Measurements from ENCODE around the gene FAM117A. TPM values are rescaled to one million over a fixed set of nuclear protein-coding genes. Genes with fewer than 3 reads are reported as not detected.

The FAM117A gene
- polyA plus RNA-seq, 1 of the 3 experiments (the other 2 are of a cell fraction): 7.8 TPM

GRCh38 chr17:49677933-49678847, 85.7 kb downstream of the FAM117A start, which contains the start of gene SPOP (continued):
- TF ChIP-seq REST (IDR thresholded peaks at IDR 0.05; ENCODE audit: low read depth, low read length) (0 out of 2 replicates have a peak, but pooled peaks have one; percentile 29), USF1 (IDR thresholded peaks at IDR 0.05; ENCODE audit: borderline replicate concordance, low read depth) (no peak), JUND (IDR thresholded peaks at IDR 0.05) (no peak), MEF2A (IDR thresholded peaks at IDR 0.05; ENCODE audit: borderline replicate concordance, low read depth) (no peak), TEAD4 (IDR thresholded peaks at IDR 0.05; ENCODE audit: borderline replicate concordance, insufficient read depth) (no peak), IRF3 (IDR thresholded peaks at IDR 0.05; ENCODE audit: low read depth, low read length) (no peak), YY1 (IDR thresholded peaks at IDR 0.05; ENCODE audit: low read depth) (no peak), SIN3A (IDR thresholded peaks at IDR 0.05; ENCODE audit: borderline replicate concordance, low read depth, low read length) (peak; percentile 69), FOXJ3 (CRISPR knock-in tag; IDR thresholded peaks at IDR 0.05) (peak; percentile 95)

GRCh38 chr17:49677134-49677932, 86.6 kb downstream of the FAM117A start:
- H3K36me3 ChIP-seq (replicated peaks in 1 of 2; ENCODE audit: control insufficient read depth in 1 of 2, insufficient read depth in 2 of 2, low read length in 1 of 2): peaks cover 12 to 27% of the 10 kb centered on the region in 2 experiments
- under 1% methylated on average over 33 of the region's 34 CpGs for WGBS (ENCODE audit: low lambda C conversion rate)
- TF ChIP-seq TAF1 (IDR thresholded peaks at IDR 0.05; ENCODE audit: borderline replicate concordance, low read depth, low read length): no peak
- TF ChIP-seq CTCF (IDR thresholded peaks at IDR 0.05): 0 out of 2 replicates have a peak, but pooled peaks have one; percentile 15
- no peak for TF ChIP-seq ZBTB33 (IDR thresholded peaks at IDR 0.05; ENCODE audit: borderline replicate concordance, low read depth)
- peak; percentile 86 for TF ChIP-seq MXI1 (IDR thresholded peaks at IDR 0.05; ENCODE audit: low read depth, low read length)
- TF ChIP-seq POLR2AphosphoS5 (IDR thresholded peaks at IDR 0.05; ENCODE audit: low read depth, low read length): peak; percentile 55; the same call in 1 of the 2 replicates
- TF ChIP-seq MAX (IDR thresholded peaks at IDR 0.05; ENCODE audit: low read depth): peak; percentile 64
- peak; percentile 100 for TF ChIP-seq NRF1 (IDR thresholded peaks at IDR 0.05; ENCODE audit: low read depth, low read length)
- TF ChIP-seq CHD2 (IDR thresholded peaks at IDR 0.05; ENCODE audit: low read length, partially characterized antibody): peak; percentile 10
- H3K9me2 ChIP-seq: no peaks in the 10 kb centered on the region
- peaks cover 29% of the 10 kb centered on the region for H4K20me1 ChIP-seq (ENCODE audit: insufficient read depth)
- H3K4me3 ChIP-seq (ENCODE audit: low read depth in 2 of 2, low read length in 1 of 2): peak overlapping the region; percentile 55 to 68
- H2AFZ ChIP-seq (ENCODE audit: low read depth): peak overlapping the region; percentile 67
- H3K9me3 ChIP-seq: no peaks in the 10 kb centered on the region
- DNase-seq: peak; percentile 97
- H3K27ac ChIP-seq (ENCODE audit: low read depth in 2 of 2, low read length in 1 of 2): peak overlapping the region; percentile 84 to 91
- H3K79me2 ChIP-seq (ENCODE audit: insufficient read depth): peaks cover 51% of the 10 kb centered on the region
- ChIA-PET POLR2A (no interaction called here), CTCF (interaction anchor here (0.6 to 50.8 kb wide), 7 partner anchors 18 to 750 kb away, joined by 3 to 2107 read pairs (median 4); partner anchors contain the start of genes NXPH3 and SLC35B1)
- peak overlapping the region; percentile 76 for H3K9ac ChIP-seq
- no peaks in the 10 kb centered on the region for H3K27me3 ChIP-seq (ENCODE audit: insufficient read depth)
- no peaks in the 10 kb centered on the region for H3F3A ChIP-seq (replicated peaks; ENCODE audit: insufficient read depth)
- peak overlapping the region; percentile 89 for H3K4me2 ChIP-seq
- H3K4me1 ChIP-seq (ENCODE audit: control insufficient read depth in 1 of 2, insufficient read depth in 2 of 2, low read depth in 1 of 2, low read length in 1 of 2): peaks cover 11 to 13% of the 10 kb centered on the region in 2 experiments; a peak in 3 of 4 replicates
